Amniotic epithelial cell (primary cell): Measurements from ENCODE around the gene LRCH4.
"Not testable (repeated sequence)": the region's sequence is repeated elsewhere in the genome, so short reads cannot be mapped to it uniquely, and the experiment has no call there.

Experiments
- DNase-seq: peaks from one replicate; pipeline ENCODE4 v3.0.0-alpha.2; 2010; ENCODE audit warnings: low read depth

LRCH4 gene

DNA sequence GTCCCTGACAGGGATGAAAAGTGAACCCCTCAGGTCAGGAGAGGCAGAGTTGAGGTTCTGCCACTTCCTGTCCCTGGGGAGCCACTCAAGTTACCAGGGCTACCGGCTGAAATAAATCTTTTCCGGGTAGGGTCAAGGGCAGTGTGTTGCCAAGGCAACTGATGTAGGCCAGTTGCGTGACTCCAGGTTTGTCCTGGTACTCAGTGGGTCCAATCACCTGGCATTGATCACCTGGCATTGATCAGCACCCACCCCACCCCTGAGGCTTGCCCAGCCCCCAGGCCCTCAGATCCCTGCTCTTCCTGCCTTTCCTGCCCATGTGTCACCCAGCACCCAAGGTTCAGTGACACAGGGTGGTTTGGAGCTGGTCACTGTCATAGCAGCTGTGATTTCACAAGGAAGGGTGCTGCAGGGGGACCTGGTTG, 18.2 kb downstream of the LRCH4 start:
- DNase-seq, result no peak

- no peak for DNase-seq
These were observed 18.7 kb downstream of the LRCH4 start for GRCh38 chr7:100567031-100567730.

- no peak for DNase-seq
These were observed 19.9 kb downstream of the LRCH4 start for GRCh38 chr7:100566018-100566531.

- no peak for DNase-seq
These were observed 20.8 kb downstream of the LRCH4 start for GRCh38 chr7:100565133-100565571.

DNA sequence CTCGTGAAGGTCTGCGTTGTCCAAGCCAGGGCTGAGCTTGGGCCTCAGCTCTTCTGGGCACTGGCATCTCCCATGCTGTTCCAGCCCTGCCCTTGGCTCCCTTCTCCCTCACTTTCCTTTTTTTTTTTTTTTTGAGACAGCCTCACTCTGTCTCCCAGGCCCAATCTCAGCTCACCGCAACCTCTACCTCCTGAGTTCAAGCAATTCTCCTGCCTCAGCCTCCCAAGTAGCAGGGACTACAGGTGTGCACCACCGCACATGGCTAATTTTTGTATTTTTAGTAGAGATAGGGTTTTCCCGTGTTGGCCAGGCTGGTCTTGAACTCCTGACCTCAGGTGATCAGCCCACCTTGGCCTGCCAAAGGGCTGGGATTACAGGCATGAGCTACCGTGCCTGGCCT, 21.5 kb downstream of the LRCH4 start:
- DNase-seq, result not testable (repeated sequence)

- peak; percentile 54 for DNase-seq
These were observed 22.0 kb downstream of the LRCH4 start for GRCh38 chr7:100563809-100564400.

- DNase-seq, result no peak
These were observed 22.8 kb downstream of the LRCH4 start for GRCh38 chr7:100563100-100563564.

DNA sequence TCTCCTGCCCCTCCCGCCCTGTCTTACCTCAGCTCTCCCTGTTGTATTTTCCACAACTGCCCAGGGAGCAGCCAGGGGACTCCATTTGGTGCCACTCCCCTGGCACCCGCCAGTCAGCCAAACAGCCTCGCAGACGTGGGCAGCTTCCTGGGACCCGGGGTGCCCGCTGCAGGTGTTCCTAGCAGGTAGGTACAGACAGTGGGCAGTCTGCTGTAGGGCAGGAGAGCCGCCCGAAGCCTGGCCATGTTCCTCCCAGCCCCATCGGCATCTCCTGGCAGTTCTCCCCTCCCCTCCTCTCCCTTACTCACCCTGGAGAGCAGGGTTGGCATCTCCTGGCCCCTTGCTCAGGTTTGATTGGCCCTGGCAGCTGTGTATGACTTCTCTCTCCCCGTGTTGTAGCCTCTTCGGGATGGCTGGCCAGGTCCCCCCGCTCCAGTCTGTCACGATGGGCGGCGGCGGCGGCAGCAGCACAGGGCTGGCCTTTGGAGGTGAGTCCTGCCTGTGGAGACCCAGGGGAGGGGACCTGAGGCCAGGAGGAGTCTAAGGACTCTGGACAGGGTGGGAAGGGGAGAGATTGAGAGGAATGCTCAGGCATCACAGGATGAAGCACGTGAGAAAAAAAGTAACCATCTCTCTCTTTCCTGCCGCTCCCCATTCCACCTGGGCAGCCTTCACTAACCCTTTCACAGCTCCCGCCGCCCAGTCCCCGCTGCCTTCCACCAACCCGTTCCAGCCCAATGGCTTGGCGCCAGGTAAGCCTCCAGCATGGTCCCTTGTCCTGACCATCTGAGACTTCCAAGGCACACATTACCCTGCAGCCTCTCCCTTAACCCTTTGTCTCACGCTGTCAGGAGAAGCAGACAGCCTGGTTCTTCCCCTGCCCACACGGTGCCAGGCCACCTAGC, 23.5 kb downstream of the LRCH4 start:
- no peak for DNase-seq

- no peak for DNase-seq
These were observed 24.3 kb downstream of the LRCH4 start for GRCh38 chr7:100561491-100562194.

DNA sequence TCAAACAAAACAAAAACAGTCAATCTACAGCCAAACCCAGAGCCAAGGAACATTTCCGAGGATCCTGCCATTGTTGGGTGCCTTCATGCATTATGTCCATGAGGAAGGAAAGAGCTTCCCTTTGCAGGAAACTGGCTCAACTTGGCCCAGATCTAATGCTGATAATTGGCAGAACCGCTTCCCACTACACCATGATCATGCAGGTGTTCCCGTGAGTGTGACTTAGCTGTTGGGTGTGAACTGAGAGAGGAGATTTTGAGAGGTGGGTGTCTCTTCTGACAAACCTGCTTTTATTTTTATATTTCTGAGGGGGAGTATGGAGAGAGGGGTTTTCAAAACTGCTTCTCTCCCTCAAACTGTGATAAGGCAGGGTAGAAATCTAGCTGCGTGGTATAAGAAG, 26.8 kb downstream of the LRCH4 start:
- DNase-seq, result no peak

DNA sequence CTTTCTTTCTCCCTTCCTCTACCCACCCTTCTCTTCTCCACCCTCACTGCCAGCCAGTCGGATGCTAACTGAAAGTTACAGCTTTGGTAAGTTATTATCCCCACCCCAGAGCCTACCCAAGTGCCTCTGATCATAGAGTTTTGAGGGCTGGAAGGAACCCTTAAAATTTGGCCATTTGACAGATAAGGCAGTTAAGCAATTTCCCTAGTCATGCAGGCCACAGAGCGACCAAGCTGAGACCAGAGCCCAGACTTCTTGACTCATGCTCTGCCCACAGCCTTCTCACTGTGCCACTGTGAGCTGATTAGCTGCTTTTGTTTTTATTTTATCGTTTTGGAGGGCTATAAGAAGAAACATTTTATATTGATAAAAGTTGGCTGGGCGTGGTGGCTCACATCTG, 29.4 kb downstream of the LRCH4 start:
- DNase-seq, result peak; percentile 64

GRCh38 chr7:100555701-100556100, 30.2 kb downstream of the LRCH4 start:
- DNase-seq, result no peak

GRCh38 chr7:100553032-100553431, 32.9 kb downstream of the LRCH4 start:
- DNase-seq, result no peak

- no peak for DNase-seq
These were observed 33.4 kb downstream of the LRCH4 start for GRCh38 chr7:100552532-100552931.

DNA sequence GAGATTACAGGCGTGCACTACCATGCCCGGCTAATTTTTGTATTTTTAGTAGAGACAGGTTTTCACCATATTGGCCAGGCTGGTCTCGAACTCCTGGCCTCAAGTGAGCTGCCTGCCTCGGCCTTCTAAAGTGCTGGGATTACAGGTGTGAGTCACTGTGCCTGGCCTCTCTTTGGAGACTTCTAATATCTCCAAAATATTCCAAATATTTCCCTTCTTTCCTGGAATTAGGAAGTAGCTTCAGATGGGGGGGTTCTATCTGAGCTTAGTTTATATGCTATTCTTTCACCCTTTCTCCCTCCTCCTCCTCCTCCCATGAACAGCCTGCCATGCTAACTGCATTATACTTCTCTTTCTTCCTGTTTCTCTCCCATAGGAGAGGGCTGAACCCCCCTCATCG, 37.5 kb downstream of the LRCH4 start:
- DNase-seq, result not testable (repeated sequence)

GRCh38 chr7:100547872-100548271, 38.1 kb downstream of the LRCH4 start:
- DNase-seq, result peak; percentile 65

- no peak for DNase-seq
These were observed 38.8 kb downstream of the LRCH4 start for GRCh38 chr7:100546926-100547800.

DNA sequence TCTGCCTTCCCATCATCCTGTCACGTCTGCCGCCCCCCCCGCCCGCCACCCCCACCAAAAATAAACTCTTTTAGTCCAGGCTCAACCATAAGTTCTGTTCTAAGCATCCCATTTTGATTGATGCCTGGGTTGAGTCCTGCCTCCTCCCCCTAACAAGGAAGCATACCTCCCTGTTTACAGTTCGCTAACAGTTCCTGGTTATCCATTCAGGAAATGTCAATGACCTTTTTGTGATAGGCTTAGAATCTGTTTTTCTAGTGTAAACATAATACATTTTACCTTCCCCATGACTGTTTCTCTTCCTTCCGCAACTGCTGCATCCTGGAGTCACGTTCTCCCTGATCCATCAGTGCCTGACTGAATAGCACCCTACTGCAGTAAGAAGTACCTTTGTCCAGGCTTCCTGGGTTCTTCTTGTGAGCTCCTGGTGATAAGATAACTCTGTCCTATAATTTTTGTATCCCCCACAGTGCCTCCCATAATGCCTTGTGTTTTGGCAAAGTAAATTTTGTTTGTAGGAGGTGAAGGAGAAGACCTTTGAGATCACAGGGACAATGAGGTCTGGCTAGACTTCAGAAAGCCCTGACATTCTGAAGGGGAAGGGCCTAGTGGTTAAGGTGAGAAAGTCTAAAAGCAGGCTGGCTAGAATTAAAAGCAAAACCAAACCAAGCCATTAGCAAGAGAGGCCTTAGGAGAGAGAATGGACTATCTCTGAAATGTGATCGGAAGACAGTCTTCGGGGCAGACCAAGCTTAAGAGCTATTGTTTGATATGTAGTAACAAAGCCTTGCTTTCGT, 39.6 kb downstream of the LRCH4 start:
- DNase-seq, result no peak

DNA sequence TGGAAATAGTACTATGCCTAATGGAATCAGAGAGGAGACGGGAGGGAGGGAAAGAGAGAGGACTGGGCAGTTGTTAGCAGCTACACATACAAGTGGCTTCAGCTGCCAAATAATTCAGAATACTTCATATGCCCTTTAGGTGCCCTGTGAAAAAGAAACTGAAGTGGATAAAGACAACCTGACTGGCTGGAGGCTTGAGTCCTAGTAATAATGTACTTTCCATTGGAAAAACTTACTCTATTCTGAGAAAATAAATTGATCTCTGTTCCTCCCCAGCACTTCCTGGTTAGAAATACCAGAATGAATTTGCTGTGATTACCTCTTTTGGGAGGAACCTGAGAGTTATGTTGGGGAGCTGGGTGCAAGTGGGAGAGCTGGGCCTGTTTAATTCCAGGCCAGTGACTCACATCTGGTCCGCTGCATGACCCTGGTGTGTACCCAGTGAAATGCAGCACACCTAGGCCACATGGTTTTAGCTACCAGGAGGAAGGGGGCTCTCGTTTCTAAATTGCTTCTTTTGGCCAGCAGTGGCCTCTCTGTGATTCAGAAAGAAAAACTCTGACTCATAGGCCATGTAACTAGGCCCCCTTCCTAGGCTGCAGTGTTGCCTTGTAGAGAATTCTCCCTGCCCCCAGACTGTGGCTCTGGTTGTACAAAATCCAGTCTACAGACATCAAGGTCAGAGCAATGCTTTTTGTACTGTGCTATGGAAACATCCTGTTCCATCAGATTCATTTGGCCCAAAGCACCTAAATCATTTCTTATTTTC, 40.4 kb downstream of the LRCH4 start:
- peak; percentile 99 for DNase-seq
